Karpas-422 (cell line): ENCODE results near the gene RFX8. TPM values are rescaled to one million over a fixed set of nuclear protein-coding genes. Genes with fewer than 3 reads are reported as not detected.
"Not testable (repeated sequence)": the region's sequence is repeated elsewhere in the genome, so short reads cannot be mapped to it uniquely, and the experiment has no call there.

Experiments used
- DNase-seq: peaks from one replicate; pipeline ENCODE4 v3.0.0-alpha.2; 2015
- H2AFZ ChIP-seq: fragments of 200-600 bp; sonication (generic); 2 replicates; pipeline ENCODE4 v1.6.1; 2014; ENCODE audit warnings: antibody characterized with exemption, low read length, mixed read lengths
- H3K27ac ChIP-seq: fragments of 200-600 bp; sonication (generic); 2 replicates; pipeline ENCODE4 v1.5.1; 2014; ENCODE audit warnings: mild to moderate bottlenecking, low read length, moderate library complexity
- H3K27me3 ChIP-seq: fragments of 200-600 bp; sonication (generic); 2 replicates; pipeline ENCODE4 v1.6.1; 2014; ENCODE audit warnings: low read length, mixed read lengths
- H3K36me3 ChIP-seq: fragments of 200-600 bp; sonication (generic); 2 replicates; pipeline ENCODE4 v1.6.1; 2014; ENCODE audit warnings: low read length, mixed read lengths; ENCODE audit not compliant: insufficient read depth
- H3K4me1 ChIP-seq: fragments of 200-600 bp; sonication (generic); 2 replicates; pipeline ENCODE4 v1.6.1; 2014; ENCODE audit warnings: mild to moderate bottlenecking, low read length, mixed read lengths
- H3K4me2 ChIP-seq: fragments of 200-600 bp; sonication (generic); 2 replicates; pipeline ENCODE4 v1.6.1; 2014; ENCODE audit warnings: low read length, low read depth, mild to moderate bottlenecking; ENCODE audit not compliant: poor library complexity, severe bottlenecking
- H3K4me3 ChIP-seq: fragments of 200-600 bp; sonication (generic); 2 replicates; pipeline ENCODE4 v1.5.1; 2014; ENCODE audit warnings: mild to moderate bottlenecking, antibody characterized with exemption, low read length, mixed read lengths
- H3K79me2 ChIP-seq: fragments of 200-600 bp; sonication (generic); 2 replicates; pipeline ENCODE4 v1.6.1; 2014; ENCODE audit warnings: mild to moderate bottlenecking, low read length, mixed read lengths
- H3K9ac ChIP-seq: fragments of 200-600 bp; sonication (generic); 2 replicates; pipeline ENCODE4 v1.6.0; 2014; ENCODE audit warnings: low read length
- H3K9me2 ChIP-seq: fragments of 200-600 bp; sonication (generic), shearing (Covaris generic); replicated peaks from 2 replicates; pipeline ENCODE4 v1.6.0; 2014; ENCODE audit warnings: mild to moderate bottlenecking, low read length, moderate library complexity; ENCODE audit not compliant: insufficient read depth
- H3K9me3 ChIP-seq: fragments of 300-700, 200-600 bp; sonication (generic); 2 replicates; pipeline ENCODE4 v1.6.1; 2014; ENCODE audit warnings: low read length, mixed read lengths
- H4K20me1 ChIP-seq: fragments of 200-600 bp; sonication (generic); 2 replicates; pipeline ENCODE4 v1.6.1; 2014; ENCODE audit warnings: mild to moderate bottlenecking, antibody characterized with exemption, low read length, low read depth; ENCODE audit not compliant: insufficient read depth
- total RNA-seq: library from RNA; depleted of rRNA; stranded (reverse); fragments of >200 nt; shearing (Covaris generic); gene quantifications from 2 replicates; pipeline ENCODE4 v1.2.3, GENCODE V29; 2014; ENCODE audit warnings: low replicate concordance; rRNA removed

The RFX8 gene
- total RNA-seq, 1 experiment from 2014 or later: not detected

DNA sequence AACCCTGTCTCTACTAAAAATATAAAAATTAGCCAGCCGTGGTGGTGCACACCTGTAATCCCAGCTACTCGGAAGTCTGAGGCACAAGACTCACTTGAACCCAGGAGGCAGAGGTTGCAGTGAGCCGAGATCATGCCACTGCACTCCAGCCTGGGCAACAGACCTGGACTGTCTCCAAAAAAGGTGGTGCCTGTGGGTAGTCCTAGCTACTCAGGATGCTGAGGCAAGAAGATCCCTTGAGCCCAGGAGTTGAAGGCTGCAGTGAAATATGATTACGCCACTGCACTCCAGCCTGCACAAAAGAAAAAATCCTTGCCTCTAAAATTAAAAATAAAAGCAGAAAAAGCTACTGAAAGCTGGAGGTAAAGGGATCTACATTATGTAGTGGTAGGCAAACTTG, 122.3 kb downstream of the RFX8 start:
- not testable (repeated sequence) for H2AFZ ChIP-seq, H3K4me1 ChIP-seq, H3K9ac ChIP-seq, H3K4me2 ChIP-seq, H3K4me3 ChIP-seq, H3K9me2 ChIP-seq, H3K9me3 ChIP-seq, H4K20me1 ChIP-seq, DNase-seq, H3K27me3 ChIP-seq, H3K27ac ChIP-seq, H3K79me2 ChIP-seq, H3K36me3 ChIP-seq

DNA sequence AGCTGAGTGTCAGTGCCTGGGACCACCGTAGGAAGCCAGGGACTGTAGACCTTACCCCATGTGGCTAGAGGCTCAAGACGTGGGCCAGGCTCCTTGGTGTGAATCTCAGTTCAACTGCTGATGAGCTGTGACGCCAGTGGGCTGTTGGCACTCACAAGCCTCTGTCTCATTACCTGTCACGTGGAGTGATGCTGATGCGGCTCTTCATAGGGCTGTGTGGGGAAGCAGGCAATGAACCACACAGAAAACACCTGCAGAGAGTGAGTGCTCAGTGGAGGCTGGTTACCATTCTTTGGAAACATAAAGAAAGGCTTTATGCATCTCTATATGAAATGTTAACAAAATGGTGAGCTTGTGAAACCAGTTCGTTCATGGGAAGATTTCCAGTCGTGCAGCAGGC, 123.7 kb downstream of the RFX8 start:
- H3K4me2 ChIP-seq: no peak overlapping the region
- no peak overlapping the region for H3K9ac ChIP-seq
- H3K9me2 ChIP-seq: no peaks in the 10 kb centered on the region
- no peaks in the 10 kb centered on the region for H3K79me2 ChIP-seq
- no peaks in the 10 kb centered on the region for H3K9me3 ChIP-seq
- DNase-seq: no peak
- no peak overlapping the region for H3K27ac ChIP-seq
- no peaks in the 10 kb centered on the region for H3K4me1 ChIP-seq
- H2AFZ ChIP-seq: no peak overlapping the region
- no peaks in the 10 kb centered on the region for H3K27me3 ChIP-seq
- H3K4me3 ChIP-seq: no peak overlapping the region
- no peaks in the 10 kb centered on the region for H4K20me1 ChIP-seq
- no peaks in the 10 kb centered on the region for H3K36me3 ChIP-seq

DNA sequence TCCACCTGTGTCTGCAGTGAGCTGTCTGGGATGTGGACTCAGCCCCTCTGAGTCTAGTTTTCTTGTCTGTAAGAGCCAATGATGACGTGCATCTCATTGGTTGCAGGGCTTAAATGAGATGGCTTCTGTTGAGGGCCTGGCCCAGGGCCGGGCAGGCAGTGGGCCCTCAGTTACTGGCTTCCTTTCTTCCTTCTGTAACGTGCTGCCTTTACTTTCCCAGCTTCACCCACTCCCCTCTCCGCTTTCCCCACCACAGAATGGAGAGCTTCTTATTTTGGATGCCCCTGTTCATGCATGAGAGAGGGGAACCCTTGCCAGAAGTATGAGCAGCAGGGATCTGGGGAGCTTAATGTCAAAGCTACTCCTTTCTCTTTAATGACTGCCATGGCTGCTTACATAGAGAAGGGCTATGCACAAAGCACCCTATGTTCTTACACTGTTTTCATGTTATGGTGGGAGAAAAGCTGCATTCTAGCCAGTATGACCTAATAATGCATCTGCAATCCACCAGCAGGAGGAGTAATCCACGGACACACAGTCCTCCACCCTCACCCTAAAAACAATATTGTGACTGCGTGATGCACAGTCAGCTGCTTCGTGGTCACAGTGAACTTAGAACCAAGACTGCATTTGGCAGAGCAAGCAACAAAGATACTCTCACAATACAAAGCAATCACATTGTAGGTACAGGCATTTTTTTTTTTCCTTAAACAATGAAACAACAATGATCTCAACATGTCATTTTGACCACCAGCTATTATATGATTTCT, 124.8 kb downstream of the RFX8 start:
- Histone ChIP-seq H3K36me3 (no peaks in the 10 kb centered on the region), H3K4me3 (no peak overlapping the region), H3K4me1 (no peaks in the 10 kb centered on the region), H4K20me1 (no peaks in the 10 kb centered on the region), H3K9me3 (no peaks in the 10 kb centered on the region), H2AFZ (no peak overlapping the region), H3K9ac (no peak overlapping the region), H3K9me2 (no peaks in the 10 kb centered on the region), H3K27ac (no peak overlapping the region), H3K79me2 (no peaks in the 10 kb centered on the region), H3K27me3 (no peaks in the 10 kb centered on the region), H3K4me2 (no peak overlapping the region)
- DNase-seq: no peak

DNA sequence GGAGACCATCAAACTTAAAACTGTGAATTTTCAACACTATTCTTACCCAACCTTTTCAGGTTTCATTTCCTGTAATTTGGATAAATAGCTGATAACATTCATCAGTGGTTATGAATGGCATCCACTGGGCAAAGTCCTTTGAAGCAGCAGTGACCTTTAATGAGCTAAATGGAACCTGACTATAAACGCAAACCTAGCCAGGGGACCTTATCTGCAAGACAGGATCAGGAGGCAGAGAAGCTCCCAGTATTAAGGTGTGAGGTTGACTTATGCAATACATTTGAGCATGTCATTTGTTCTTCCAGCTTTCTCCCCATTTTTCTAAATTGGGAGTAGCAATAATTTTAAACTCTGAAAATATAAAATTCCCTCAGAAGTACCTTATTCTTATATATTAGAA, 126.0 kb downstream of the RFX8 start:
- H3K9ac ChIP-seq: no peak overlapping the region
- no peak overlapping the region for H3K4me2 ChIP-seq
- H3K79me2 ChIP-seq: no peaks in the 10 kb centered on the region
- H3K4me1 ChIP-seq: no peaks in the 10 kb centered on the region
- H3K9me3 ChIP-seq: no peaks in the 10 kb centered on the region
- H3K4me3 ChIP-seq: no peak overlapping the region
- no peak for DNase-seq
- no peaks in the 10 kb centered on the region for H3K36me3 ChIP-seq
- no peaks in the 10 kb centered on the region for H3K27me3 ChIP-seq
- no peaks in the 10 kb centered on the region for H3K9me2 ChIP-seq
- no peak overlapping the region for H2AFZ ChIP-seq
- no peaks in the 10 kb centered on the region for H4K20me1 ChIP-seq
- no peak overlapping the region for H3K27ac ChIP-seq

Other genes with a start within 250 kb of the RFX8 start
- gene CNOT11, start 222.2 kb downstream of the RFX8 start, total RNA-seq: 39.5 and 78.2 TPM in 2 replicates
- gene RNF149, start 166.4 kb downstream of the RFX8 start, total RNA-seq: 2.0 and 4.5 TPM in 2 replicates
- gene CREG2, start 87.6 kb downstream of the RFX8 start, total RNA-seq: not detected in 2 replicates
- gene MAP4K4, start 222.6 kb upstream of the RFX8 start, total RNA-seq: 2.7 and 4.5 TPM in 2 replicates